GM19395 (cell line): Measurements from ENCODE around the gene STARD5.
A peak's percentile ranks its signal among the peaks of the same experiment; 100 is the strongest.

Experiments
- ATAC-seq: cut with Tn5 transposase; IDR thresholded peaks from one replicate; pipeline ENCODE4 v1.9.1; 2021; ENCODE audit warnings: mild to moderate bottlenecking, moderate library complexity; ENCODE audit not compliant: unreplicated experiment

STARD5 gene

DNA sequence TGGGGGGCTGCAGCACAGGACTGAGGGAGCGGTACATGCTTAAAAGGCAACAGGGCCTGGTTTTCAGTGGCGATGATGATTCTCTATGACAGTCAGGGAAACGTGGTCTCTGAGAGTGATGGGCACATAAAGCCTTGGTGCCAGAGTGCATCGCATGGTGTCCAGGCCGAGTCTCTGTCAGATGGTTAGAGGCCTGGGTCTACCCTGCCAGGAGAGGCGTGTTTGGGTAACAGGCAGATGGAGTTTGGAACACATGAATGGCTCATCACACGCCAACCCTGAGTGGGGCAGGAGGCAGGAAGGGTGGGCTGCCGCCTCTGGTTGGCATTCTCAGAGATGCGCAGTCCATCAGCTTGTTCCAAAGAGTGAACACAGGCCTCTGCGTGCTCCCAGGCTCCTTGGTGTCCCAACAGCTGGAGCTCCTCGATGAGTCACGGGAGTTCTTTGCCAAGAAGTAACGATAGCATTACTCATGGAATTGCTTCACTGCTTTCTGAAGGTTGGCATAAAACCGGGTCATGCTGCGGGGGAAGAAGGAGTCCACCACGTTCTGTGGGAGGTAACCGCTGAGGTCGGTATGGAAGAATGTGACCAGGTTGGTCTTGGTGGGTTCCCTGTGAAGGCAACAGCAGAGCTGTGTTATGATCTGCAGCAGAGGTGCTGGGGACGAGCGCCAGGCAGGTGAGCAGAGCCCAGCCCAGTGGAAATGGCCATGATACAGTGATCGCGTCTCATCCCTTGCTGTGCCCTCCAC lies 11.0 kb downstream of the STARD5 start:
- no peak for ATAC-seq

DNA sequence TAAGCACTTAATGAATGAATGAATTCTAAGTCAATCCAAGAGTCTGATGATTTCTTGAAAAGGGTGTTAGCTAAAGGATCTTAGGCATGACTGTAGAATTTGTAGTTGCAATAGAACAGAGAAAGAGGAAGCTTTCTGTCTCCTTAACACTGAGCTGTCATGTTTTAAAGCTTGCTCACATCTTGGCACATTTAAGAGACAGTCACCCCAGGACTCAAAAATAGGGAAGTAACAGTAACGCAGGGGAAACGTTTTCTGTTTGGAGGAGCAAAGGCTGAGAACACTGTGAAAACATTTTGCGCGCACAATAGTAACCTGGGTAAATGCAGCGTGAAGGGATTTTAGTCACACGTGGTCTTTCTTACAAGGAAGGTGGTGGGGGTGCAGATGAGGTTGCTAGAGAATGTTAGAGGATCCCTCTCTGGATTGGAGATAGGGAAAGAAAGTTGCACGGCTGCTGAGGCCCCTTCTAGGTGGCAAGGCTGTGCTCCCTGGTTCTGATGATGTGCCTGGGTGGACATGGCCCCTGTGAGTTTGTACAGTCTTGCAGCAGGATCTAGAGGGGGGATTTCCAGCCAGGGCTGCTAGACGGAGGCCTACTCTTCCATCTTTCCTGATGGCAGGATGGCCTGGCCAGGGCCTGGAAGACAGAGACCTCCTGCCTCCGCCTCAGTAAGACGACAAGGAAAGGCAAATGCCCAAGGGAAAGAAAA lies 12.0 kb downstream of the STARD5 start:
- peak; percentile 61 for ATAC-seq

DNA sequence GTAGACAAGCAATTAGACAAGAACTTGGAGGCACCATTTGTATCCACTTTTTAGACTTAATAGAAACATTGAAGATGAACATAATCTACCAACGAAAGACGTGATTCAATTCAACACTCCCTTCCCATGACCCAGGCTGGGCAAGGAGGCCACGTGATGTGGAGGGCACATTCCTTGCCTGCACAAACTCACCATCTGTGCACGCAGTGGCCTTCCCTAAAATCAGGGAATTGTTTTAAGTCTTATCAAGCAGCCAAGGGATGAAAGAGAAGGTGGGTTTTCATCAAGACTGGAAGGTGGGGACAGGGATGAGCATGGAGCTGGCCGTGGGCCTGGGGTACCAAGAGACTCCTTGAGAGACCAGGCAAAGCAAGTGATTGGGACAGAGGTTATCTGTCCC lies 13.5 kb downstream of the STARD5 start:
- ATAC-seq: no peak

DNA sequence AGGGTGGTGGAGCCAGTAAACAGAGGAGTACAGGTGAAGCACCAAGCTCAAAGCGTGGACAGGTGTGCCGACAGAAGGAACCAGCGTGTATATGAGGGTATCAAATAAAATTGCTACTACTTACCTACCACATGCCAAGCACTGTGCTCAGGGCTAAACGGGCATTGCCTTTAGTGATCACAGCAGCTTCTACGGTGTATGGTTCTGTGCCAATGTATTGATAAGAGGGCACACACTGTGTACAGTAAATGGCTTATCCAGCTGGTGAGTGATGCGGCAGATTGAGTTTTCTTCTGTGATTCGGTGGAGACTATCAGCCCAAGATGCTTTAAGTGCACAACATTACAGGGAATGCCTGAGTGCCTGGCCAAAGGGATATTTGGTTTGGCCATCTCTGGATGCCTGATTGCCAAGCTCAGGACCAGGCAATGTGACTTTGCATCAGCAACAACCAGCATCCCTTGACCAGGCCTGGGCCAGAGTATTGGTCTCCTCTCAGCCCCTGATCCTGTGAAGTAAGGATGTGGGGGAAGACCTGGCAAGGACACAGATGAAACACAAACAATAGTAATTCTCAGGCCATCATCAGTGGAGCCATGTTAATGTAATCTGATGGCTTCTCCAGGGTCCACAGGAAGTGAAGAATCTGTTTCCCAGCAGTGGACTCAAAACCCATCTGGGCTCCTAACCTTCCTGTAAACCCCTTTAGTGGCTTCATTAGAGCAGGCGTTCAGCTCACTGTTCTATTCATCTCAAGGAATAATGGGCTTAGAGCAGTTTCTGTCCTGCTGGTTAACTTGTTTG lies 14.1 kb downstream of the STARD5 start:
- ATAC-seq: no peak

DNA sequence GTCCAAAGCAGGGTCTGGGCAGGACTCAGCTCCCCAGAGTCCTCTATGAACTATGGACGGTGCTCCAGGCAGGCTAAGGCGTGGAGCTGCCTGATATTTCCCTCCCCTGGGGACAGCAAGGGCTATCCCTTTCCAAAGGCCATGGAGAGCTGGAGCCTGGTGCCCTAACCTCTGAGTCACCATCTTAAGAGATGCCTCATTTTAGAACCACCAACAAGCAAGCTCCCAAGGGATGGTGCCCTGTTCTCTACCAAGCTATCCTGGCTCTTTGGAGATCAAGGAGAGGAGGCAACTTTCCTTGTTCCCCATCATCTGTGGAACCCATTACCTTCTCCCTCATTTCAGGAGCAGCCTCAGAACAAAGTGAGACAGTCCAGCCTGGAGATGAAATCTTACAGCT lies 15.7 kb downstream of the STARD5 start:
- no peak for ATAC-seq

DNA sequence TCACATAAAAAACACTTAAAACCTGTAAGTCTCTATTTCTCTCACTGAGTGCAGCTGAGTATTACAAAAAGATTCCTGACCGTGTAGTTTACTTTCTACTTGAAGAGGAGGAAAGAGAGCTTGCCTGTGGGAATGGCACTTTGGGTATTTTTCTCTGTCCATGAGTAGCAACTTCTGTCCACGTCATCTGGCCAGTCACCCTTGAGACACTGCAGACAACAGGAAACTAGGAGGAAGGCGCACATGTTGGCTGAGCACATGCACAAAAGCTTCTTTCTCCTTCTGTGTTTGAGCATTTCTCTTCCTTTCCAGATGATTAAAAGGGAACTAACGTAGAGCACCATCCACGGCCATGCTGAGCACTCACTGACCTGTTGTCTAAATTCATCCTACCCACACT lies 19.7 kb downstream of the STARD5 start:
- ATAC-seq: no peak

DNA sequence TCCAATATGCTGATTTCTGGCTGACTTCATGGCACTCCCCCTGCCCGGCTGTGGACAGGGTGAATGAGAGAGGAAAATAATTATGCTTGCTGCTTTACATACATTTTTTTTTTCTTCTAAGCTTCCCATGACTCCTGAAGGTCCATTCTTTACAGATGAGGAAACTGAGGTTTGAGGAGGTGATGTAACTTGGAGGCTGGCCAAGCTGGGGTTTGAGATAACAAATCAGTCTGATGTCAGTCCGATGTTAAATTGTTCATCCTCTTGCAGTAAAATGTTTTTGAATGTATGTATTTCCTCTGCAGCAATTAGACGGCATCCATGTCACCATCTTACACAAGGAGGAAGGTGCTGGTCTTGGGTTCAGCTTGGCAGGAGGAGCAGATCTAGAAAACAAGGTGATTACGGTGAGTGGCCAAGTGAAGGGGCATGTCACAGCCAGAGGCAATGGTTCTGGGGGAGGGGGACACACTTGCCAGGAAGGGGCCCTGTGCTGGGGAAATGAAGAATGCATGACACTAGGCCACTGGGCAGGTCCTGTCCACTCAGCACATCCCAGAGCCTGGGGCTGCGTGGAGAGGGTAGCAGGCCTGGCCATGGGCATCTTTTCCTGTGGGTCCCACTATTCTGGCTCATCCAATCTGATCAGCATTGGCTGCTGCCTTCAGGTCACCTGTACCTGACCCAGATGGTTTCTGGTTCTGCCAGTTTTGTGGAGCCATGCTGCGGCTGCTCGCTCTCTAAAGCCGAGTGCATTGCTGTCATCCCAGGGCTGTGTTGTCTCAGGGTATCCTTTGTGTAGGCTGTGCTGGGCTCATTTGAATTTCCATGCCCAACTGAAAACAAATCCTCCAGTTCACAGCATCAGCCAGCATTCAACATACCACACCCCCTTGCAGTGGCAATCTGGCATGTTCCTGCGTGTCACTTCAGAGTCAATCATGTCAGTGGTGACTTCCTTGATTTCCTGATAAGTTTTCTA lies 20.4 kb downstream of the STARD5 start:
- ATAC-seq: no peak

DNA sequence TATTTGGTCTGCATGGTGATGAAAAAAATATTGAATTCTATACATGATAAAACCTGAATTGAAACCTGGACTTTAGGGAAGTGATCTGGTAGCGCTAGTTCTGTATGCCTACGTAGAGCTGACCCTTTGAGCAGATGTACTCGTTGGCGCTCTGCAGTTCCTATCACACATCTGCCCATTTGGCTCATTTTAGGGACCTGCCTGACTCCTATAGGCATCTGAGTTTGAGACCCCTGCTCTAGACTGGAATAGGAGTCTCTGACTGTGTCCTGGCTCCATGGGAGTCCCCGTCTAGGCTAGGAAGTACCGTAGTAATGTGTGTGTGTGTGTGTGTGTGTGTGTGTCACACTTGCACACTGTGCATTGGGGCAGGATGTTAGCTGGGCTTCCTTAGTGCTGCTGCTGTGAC lies 21.2 kb downstream of the STARD5 start:
- ATAC-seq: peak; percentile 14

DNA sequence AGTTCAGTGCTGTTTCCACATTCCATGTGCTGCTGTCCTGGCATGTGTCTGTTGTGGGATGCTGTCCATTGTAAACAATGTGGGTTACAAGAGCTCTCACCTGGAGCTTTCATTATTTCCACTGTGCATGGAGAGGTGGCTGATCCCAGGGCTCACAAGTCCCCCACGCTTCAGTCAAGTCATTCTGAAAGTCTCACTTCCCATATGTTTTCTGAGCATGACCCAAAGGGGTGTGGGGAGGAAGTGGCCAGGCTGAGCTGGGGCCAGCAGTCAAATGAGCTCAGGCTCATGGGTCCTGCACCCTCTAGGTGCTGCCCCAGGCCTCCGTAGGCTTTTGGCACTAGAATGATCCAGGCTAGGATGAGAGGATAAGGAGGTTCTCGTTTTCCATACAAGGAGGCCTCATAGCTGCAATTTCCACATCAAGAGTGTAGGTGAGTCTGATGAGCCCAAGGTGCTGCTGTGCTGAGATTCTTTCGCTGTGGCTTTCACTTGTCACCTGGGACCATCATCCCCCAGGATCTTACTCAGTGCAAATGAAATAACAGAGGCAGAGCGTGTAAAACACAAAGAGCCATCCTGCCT lies 22.0 kb downstream of the STARD5 start:
- ATAC-seq: peak; percentile 82

DNA sequence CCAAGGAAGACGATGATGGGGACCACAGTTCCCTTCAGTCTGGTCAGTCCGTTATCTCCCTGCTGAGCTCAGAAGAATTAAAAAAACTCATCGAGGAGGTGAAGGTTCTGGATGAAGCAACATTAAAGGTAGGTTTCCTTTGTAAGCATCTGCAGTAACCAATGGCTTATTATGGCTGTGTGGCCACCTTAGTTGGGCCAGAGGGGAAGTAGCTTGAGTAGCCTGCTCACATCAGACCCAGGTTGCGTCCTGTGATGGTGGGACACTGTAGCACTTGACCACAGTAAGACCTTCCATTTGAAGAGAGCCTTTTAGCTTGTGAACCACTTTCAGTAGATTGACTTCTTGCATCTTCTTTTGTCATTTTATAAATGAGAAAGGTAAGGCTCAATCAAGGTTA lies 22.6 kb downstream of the STARD5 start:
- peak; percentile 21 for ATAC-seq

DNA sequence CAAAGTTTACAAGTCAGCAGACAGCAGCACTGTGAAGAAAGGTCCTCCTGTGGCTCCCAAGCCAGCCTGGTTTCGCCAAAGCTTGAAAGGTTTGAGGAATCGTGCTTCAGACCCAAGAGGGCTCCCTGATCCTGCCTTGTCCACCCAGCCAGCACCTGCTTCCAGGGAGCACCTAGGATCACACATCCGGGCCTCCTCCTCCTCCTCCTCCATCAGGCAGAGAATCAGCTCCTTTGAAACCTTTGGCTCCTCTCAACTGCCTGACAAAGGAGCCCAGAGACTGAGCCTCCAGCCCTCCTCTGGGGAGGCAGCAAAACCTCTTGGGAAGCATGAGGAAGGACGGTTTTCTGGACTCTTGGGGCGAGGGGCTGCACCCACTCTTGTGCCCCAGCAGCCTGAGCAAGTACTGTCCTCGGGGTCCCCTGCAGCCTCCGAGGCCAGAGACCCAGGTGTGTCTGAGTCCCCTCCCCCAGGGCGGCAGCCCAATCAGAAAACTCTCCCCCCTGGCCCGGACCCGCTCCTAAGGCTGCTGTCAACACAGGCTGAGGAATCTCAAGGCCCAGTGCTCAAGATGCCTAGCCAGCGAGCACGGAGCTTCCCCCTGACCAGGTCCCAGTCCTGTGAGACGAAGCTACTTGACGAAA lies 24.2 kb downstream of the STARD5 start:
- ATAC-seq: no peak

DNA sequence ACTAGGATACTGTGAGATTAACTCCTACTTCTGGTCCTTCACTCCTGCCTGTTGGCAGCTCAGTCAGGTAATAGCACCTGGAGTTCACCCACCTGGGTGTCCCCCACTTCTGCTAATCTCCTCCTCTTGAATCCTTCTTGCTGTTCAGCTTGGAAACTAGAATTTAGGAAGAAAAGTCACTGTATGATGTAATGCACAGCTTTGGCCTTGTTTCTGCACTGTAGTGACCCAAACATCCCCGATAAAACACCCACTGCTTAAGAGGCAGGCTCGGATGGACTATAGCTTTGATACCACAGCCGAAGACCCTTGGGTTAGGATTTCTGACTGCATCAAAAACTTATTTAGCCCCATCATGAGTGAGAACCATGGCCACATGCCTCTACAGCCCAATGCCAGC lies 24.8 kb downstream of the STARD5 start:
- no peak for ATAC-seq

DNA sequence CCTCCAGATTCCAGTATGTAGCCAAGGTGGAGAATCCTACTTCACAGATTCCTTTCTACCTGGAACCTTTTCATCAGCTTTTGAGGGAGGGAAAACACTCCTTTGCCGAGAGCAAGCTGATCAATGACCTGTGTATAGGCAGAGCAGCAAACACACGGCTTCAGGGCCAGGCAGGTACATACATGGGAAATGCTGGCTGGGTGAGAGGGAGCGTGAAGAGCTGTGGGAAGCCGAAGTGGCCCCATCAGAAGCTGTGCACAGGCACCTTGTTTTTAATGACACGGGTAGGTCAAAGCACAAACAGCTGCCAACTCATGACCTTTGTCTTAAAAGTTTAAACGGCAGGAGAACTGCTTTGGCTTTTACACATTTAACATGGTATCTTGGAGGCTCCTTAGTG lies 25.3 kb downstream of the STARD5 start:
- no peak for ATAC-seq

DNA sequence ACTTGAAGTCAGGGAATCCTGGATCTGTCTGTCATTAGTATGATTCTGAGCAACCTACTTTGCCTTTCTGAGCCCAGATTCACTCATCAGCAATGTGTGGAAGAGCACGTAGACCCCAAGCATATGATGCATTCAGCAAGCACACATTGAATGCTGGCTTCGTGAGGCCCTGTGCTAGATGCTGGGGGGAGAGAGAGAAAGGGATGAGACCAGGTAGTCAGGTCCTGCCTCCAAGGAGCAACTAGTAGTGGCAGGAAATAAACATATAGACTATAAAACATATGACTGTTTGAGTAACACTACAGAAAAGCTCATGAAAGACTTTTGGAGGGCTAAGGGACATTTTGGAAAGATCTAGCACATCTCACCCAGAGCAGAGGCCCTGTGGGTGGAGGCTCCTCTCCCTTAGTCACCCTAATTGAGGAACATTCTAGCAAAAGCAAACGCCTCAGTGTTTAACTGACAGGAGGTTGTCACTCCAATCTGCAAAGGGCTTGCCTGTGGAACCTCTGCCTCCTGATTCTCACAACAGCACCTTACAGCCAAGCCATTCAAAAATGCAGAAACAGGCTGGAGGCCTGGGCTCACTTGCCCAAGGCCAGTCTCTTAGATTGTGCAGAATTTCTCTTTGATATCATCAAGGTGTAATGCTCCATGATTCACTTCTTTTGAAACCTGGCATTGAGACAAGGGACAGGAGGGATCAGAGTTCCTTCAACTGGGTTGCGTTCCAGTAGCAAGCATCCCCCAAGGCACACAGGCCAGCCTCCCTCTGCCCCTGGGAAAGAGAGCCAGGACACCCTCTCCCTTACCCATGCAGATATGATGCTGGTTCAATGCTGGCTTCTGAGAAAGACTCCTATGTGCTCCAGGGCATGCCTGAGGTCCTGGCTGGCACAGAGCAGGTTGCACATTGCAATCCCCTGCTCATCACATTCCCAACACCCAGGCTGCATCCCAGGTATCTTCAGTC lies 26.1 kb downstream of the STARD5 start:
- no peak for ATAC-seq

DNA sequence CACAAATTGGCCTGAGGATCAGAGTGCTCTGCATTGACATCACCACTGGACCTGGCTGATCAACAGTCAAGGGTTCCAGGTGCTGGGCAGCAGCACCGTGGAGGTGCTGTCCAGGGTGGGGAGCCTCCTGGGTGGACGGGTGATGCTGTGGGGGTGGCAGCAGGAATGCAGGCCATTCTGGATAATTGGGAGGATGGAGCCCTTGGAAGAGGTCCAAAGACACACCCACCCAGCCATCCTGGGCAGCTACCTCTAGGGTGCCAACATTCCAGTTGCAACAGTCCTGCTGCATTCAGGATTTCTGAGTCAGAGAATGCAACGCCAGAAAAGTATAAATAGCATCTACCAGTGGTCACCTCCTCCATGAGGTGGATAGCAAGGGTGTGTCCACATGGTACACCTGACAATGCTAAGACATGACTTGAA lies 26.8 kb downstream of the STARD5 start:
- ATAC-seq: no peak

DNA sequence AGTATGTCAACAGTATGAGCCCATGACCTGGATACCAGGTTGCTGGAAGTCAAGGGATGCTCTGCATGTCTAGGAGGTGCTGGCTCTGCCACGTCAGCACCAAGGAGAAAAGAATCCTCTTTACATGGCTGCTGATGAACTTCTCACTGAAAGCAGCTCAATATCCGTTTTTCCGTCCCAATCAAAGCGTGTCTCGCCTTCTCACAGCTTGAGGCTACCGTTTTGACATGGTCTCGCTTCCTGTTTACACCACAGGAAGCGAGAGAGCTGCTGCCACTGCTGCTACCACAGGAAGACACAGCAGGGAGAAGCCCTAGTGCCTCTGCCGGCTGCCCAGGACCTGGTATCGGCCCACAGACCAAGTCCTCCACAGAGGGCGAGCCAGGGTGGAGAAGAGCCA lies 27.3 kb downstream of the STARD5 start:
- ATAC-seq: peak; percentile 50

DNA sequence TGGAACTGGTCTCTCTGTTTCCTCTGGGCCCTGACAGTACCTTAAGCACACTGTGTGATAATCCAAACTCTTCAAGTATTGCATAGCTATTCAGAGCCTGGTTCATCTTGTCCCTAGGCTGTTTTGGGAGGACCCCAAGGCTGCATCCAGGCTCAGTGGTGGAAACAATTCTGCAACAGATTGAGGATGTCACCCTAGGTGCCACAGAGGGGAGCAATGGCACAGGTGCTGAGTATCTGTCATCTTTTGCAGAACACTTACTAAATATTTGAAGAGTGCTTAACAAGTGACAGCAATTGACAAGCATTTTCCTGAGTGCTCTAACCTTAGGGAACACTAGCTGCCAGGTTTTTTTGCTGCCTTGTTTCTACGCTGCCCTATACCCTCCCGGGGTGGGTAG lies 27.8 kb downstream of the STARD5 start:
- no peak for ATAC-seq

DNA sequence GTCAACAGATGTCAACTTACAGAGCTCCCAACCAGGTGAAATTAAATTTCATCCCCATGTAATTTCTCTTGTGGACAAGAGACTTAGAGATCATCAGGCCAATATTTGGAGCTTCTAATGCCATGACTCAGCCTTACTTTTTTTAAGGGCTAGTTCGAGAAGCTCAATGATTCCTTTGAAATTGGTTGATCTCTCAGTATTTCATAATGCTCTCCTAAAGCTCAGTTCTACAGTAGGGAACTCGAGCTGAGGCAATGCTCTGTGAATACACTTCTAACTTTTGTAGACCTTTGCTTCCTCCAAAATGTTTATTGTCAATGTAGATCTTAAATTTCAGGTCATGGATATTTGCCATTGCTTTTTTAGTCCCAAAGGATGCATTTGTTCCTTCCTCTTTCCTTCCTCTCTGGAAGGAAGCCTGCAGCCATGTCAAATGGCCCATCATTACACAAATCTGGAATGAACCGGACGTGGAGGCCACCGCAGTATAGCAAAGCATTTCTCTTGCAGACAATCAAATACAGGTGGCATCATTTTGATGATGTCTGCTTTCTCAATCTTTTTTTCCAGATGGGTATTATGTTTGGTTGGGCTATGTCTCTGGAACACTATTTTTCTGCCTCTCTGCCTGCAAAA lies 28.3 kb downstream of the STARD5 start:
- no peak for ATAC-seq
